GM12891 (cell line): Measurements from ENCODE around the gene ENTHD1.

Experiments used
- POLR2A ChIP-seq: IDR thresholded peaks from 2 replicates; pipeline ENCODE4 v1.6.1; 2011; ENCODE audit warnings: low read depth, low read length, control low read depth
- POLR2AphosphoS5 ChIP-seq: IDR thresholded peaks from 2 replicates; pipeline ENCODE4 v1.6.1; 2011; ENCODE audit warnings: low read depth, low read length, control low read depth
- POU2F2 ChIP-seq: IDR thresholded peaks from 2 replicates; pipeline ENCODE4 v1.6.1; 2011; ENCODE audit warnings: low read depth, mild to moderate bottlenecking, control low read depth, low read length, moderate library complexity
- SPI1 ChIP-seq: IDR thresholded peaks from 2 replicates; pipeline ENCODE4 v1.6.1; 2011; ENCODE audit warnings: low read depth, low read length, control low read depth
- TAF1 ChIP-seq: IDR thresholded peaks from 2 replicates; pipeline ENCODE4 v1.6.1; 2011; ENCODE audit warnings: low read depth, low read length, control low read depth

DNA sequence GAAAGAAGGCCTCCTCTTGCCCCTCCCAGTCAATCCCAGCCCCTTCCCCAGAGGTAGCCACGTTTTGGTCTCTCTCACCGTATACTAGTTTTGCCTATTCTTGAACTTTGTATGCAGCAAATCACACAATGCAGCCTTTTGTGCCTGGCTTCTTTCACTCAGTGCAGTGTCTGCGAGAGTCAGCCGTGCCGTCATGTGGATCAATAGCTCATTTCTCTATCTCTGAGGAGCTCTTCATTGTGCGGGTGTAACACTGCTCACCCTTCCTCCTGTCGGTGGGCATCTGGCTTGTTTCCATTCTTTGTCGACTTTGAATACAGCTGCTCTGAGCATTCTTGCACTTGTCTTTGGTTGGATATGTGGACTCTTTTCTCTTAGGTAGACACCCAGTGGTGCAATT is 176.5 kb downstream of the ENTHD1 start:
- TF ChIP-seq POLR2AphosphoS5 (no peak), TAF1 (no peak), POLR2A (no peak), SPI1 (no peak), POU2F2 (no peak)
